HG02938 (cell line): ENCODE measurements around the gene TM7SF2.

Source experiments
- ATAC-seq: cut with Tn5 transposase; IDR thresholded peaks from one replicate; pipeline ENCODE4 v1.9.1; 2021; ENCODE audit warnings: mild to moderate bottlenecking, moderate library complexity; ENCODE audit not compliant: unreplicated experiment

TM7SF2 gene

DNA sequence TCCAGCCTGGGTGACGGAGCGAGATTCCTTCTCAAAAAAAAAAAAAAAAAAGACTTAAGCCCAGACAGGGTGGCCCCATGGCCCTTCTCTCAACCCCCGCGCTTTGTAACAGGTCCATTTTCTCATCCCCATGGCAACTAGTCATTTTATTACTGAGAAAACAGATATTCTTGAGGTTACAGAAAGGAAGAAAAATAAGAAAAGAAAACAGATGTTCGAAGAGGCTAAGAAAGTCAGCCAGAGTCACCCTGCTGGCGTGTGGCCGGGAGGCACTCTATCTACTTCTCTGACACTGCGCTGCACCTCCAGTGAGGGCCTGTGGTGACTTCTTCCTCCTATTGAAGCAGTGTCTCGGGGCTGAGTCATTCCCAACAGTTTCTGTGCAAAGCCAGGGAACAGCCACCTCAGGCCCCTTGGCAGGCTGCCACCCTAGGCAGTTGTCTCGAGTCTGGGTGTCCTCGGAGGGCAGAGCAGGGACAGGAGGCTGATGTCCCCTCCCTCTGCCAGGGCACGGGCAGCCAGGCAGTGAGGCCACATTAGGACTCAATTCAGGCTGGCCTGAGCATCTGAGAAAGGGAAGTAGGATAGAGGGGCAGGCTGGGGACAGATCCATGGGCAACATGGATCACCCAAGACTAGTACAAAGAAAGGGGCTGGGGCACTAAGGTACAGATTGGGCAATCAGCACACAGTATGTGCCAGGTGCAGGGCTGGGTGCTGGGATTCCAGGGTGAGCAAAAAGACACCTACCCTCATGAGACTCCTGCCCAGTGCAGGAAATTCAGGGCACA, 39.0 kb downstream of the TM7SF2 start:
- no peak for ATAC-seq

DNA sequence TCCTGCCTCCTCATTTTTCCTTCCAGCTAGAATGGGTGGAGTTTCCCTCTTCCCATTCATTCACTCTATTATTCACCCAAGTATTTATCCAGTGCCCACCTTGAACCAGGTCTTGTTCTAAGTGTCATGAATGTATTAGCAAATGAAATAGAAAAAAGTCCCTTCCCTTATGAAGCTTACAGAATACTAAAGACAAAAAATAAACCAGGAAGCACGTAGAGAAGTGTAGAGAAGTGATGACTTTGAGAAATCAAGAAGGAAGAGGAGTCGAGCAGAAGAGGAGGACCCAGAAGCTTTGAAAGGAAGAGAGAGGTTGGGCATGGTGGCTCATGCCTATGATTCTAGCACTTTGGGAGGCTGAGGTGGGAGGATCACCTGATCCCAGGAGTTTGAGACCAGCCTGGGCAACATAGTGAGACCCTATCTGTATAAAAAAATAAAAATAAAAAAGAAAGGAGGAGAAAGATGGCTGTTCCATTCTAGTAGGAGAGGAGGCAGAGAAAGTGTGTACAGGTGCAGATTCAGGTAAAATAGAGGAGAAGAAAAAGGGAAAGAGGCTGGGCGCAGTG, 39.7 kb downstream of the TM7SF2 start:
- no peak for ATAC-seq

DNA sequence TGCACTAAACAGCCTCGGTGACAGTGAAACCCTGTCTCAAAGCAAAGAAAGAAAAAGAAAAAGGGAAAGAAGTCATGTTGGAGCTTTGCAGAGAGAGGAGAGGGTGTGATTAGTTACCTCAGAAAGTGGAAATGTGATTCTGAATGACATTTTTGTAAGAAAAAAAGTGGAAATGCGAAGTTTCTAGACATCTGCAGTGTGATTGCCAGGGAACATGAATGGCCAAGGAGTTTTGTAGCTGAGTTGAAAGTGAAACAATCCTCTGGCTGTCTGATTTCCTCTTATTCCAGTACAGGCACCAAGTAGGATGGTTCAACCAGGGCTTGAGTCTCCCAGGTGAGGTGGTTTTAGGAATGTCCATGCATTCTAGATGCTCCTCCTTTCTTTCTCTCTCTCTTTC, 40.5 kb downstream of the TM7SF2 start:
- no peak for ATAC-seq

DNA sequence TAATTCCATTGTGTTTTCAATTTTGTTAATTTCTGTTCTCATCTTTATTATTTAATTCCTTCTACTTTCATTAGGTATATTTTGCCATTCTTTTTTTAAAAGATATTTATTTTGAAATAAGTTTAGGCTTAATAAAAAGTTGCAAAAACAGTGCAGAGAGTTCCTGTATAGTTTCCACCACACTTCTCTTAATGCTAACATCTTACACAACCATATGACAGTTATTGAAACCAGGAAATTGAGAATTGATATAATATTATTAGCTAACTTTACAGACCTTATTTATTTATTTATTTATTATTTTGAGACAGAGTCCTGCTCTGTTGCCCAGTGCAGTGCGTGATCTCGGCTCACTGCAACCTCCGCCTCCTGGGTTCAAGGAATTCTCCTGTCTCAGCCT, 44.6 kb downstream of the TM7SF2 start:
- ATAC-seq = no peak

DNA sequence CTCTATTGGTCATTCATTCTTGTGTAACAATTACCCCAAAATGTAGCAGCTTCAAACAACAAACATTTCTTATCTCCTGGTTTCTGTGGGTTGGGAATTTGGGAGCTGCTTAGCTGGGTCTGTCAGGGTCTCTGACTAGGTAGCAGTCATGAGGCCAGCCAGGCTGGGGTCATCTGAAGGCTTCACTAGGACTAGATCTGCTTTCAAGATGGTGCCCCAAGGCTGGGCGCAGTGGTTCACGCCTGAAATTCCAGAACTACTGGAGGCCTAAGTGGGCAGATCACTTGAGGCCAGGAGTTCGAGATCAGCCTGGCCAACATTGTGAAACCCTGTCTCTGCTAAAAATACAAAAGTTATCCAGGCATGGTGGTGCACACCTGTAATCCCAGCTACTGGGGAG, 45.3 kb downstream of the TM7SF2 start:
- no peak for ATAC-seq

DNA sequence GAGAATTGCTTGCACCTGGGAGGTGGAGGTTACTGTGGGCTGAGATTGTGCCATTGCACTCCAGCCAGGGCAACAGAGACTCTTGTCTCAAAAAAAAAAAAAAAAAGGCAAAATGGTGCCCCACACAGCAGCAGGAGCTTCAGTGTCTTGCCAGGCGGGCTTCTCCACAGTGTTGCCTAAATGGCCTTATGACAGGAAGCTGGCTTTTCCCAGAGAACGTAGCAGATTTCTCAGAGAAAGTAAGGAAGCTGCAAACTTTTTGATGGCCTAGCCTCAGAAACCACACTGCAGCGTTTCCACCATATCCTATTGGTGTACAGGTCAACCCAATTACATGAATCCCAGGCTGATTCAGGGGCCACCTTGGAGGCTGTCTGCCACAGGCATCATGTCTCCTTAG, 45.7 kb downstream of the TM7SF2 start:
- no peak for ATAC-seq

DNA sequence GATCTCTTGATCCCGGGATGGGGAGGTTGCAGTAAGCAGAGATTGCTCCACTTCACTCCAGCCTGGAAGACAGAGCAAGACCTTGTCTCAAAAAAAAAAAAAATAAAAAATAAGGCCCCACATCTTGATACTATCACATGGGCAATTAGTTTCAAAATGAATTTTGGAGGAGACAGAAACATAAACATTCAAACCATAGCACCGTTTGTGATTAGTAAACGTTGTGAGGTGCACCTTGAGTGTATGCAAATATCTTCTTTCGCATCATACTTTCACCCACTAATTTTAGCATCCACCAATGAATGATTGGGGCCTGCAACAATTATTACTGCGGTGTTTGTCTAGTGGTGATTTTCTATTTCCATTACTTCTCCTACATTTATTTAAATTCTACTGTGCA, 47.3 kb downstream of the TM7SF2 start:
- ATAC-seq = no peak

DNA sequence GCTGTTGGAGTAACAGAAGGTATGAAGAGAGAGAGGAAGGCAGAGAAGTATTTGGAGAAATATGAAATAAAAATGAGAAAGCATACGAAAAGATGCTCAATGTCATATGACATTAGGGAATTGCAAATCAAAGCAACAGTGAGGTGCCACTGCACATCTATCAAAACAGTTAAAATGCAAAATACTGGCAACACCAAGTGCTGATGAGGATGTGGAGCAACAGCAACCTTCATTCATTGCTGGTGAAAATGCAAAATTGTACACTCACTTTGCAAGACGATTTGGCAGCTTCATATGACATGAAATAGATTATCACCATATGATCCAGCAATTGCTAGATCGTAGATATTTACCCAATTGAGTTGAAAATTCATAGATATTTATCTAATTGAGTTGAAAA, 49.0 kb downstream of the TM7SF2 start:
- no peak for ATAC-seq

DNA sequence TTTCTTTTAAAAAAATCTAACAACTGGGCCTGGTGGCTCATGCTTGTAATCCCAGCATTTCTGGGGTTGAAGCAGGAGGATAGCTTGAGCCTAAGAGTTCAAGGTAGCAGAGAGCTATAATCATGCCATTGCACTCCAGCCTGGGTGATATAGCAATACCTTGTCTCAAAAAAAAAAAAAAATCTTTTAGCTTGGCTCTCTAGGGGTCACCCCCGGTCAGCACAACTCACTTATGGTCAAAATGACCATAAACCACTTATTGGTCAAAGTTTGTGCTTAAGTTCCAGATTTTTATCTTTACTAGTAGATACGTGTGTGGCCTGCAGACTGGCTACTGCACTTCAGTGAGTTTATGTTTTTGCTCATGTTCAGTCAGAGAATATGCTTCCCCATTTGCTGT, 52.0 kb downstream of the TM7SF2 start:
- ATAC-seq = no peak
